Thymus (tissue), 2 donors: Measurements from ENCODE around the gene NLGN2. TPM values are rescaled to one million over a fixed set of nuclear protein-coding genes. Genes with fewer than 3 reads are reported as not detected.

Experiments
- polyA plus RNA-seq: library from polyadenylated mRNA; stranded (reverse); fragments of 200-250 nt; gene quantifications from one replicate; pipeline ENCODE4 v1.2.3, GENCODE V29; 2013
- total RNA-seq: library from RNA; stranded (reverse); fragments of 120-200 nt; gene quantifications from one replicate; pipeline ENCODE4 v1.2.4, GENCODE V29; 2013
- donor health status: healthy.

NLGN2 gene
- total and polyA plus RNA-seq, 2 donors = 0.38 to 5.6 TPM

Other genes starting within 250 kb of the NLGN2 start
Only the 30 nearest of the 39 such genes appear.
- gene DVL2, start 173.3 kb upstream of the NLGN2 start, total RNA-seq = 21.8 TPM
- 26.6 TPM for gene DVL2, start 173.3 kb upstream of the NLGN2 start, polyA plus RNA-seq
- gene PHF23, start 168.4 kb upstream of the NLGN2 start, total RNA-seq = 51.6 TPM
- gene PHF23, start 168.4 kb upstream of the NLGN2 start, polyA plus RNA-seq = 47.5 TPM
- 245 TPM for gene GABARAP, start 165.4 kb upstream of the NLGN2 start, total RNA-seq
- gene GABARAP, start 165.4 kb upstream of the NLGN2 start, polyA plus RNA-seq = 846 TPM
- 19.5 TPM for gene CTDNEP1, start 156.1 kb upstream of the NLGN2 start, total RNA-seq
- 79.7 TPM for gene CTDNEP1, start 156.1 kb upstream of the NLGN2 start, polyA plus RNA-seq
- 50.7 TPM for gene ELP5, start 155.6 kb upstream of the NLGN2 start, total RNA-seq
- 35.9 TPM for gene ELP5, start 155.6 kb upstream of the NLGN2 start, polyA plus RNA-seq
- 6.3 TPM for gene CLDN7, start 145.4 kb upstream of the NLGN2 start, total RNA-seq
- gene CLDN7, start 145.4 kb upstream of the NLGN2 start, polyA plus RNA-seq = 34.9 TPM
- 0.19 TPM for gene SLC2A4, start 126.1 kb upstream of the NLGN2 start, total RNA-seq
- 1.2 TPM for gene SLC2A4, start 126.1 kb upstream of the NLGN2 start, polyA plus RNA-seq
- gene YBX2, start 113.2 kb upstream of the NLGN2 start, total RNA-seq = 0.66 TPM
- gene YBX2, start 113.2 kb upstream of the NLGN2 start, polyA plus RNA-seq = 0.48 TPM
- 305 TPM for gene EIF5A, start 100.2 kb upstream of the NLGN2 start, total RNA-seq
- 324 TPM for gene EIF5A, start 100.2 kb upstream of the NLGN2 start, polyA plus RNA-seq
- gene GPS2, start 92.5 kb upstream of the NLGN2 start, total RNA-seq = 49.2 TPM
- gene GPS2, start 92.5 kb upstream of the NLGN2 start, polyA plus RNA-seq = 71.3 TPM
- gene NEURL4, start 78.5 kb upstream of the NLGN2 start, total RNA-seq = 12.3 TPM
- gene NEURL4, start 78.5 kb upstream of the NLGN2 start, polyA plus RNA-seq = 39.6 TPM
- gene ACAP1, start 71.3 kb upstream of the NLGN2 start, total RNA-seq = 167 TPM
- 364 TPM for gene ACAP1, start 71.3 kb upstream of the NLGN2 start, polyA plus RNA-seq
- gene KCTD11, start 55.7 kb upstream of the NLGN2 start, total RNA-seq = 3.0 TPM
- 9.9 TPM for gene KCTD11, start 55.7 kb upstream of the NLGN2 start, polyA plus RNA-seq
- not detected for gene TMEM95, start 52.7 kb upstream of the NLGN2 start, total RNA-seq
- 0.05 TPM for gene TMEM95, start 52.7 kb upstream of the NLGN2 start, polyA plus RNA-seq
- 1.8 TPM for gene TNK1, start 26.8 kb upstream of the NLGN2 start, total RNA-seq
- 7.2 TPM for gene TNK1, start 26.8 kb upstream of the NLGN2 start, polyA plus RNA-seq
- 9.3 TPM for gene PLSCR3, start 13.3 kb upstream of the NLGN2 start, total RNA-seq
- 32.7 TPM for gene PLSCR3, start 13.3 kb upstream of the NLGN2 start, polyA plus RNA-seq
- 109 TPM for gene TMEM256, start 3.7 kb upstream of the NLGN2 start, total RNA-seq
- gene TMEM256, start 3.7 kb upstream of the NLGN2 start, polyA plus RNA-seq = 152 TPM
- not detected for gene SPEM1, start 12.5 kb downstream of the NLGN2 start, total RNA-seq
- gene SPEM1, start 12.5 kb downstream of the NLGN2 start, polyA plus RNA-seq = not detected
- not detected for gene SPEM2, start 17.8 kb downstream of the NLGN2 start, total RNA-seq
- 0.02 TPM for gene SPEM2, start 17.8 kb downstream of the NLGN2 start, polyA plus RNA-seq
- gene SPEM3, start 21.0 kb downstream of the NLGN2 start, total RNA-seq = not detected
- gene SPEM3, start 21.0 kb downstream of the NLGN2 start, polyA plus RNA-seq = not detected
- 6.8 TPM for gene TMEM102, start 27.6 kb downstream of the NLGN2 start, total RNA-seq
- 5.1 TPM for gene TMEM102, start 27.6 kb downstream of the NLGN2 start, polyA plus RNA-seq
- 5.8 TPM for gene FGF11, start 31.7 kb downstream of the NLGN2 start, total RNA-seq
- gene FGF11, start 31.7 kb downstream of the NLGN2 start, polyA plus RNA-seq = 5.5 TPM
- gene CHRNB1, start 37.2 kb downstream of the NLGN2 start, total RNA-seq = 12.9 TPM
- 18.5 TPM for gene CHRNB1, start 37.2 kb downstream of the NLGN2 start, polyA plus RNA-seq
- 10.9 TPM for gene ZBTB4, start 71.8 kb downstream of the NLGN2 start, total RNA-seq
- gene ZBTB4, start 71.8 kb downstream of the NLGN2 start, polyA plus RNA-seq = 29.5 TPM
- not detected for gene SLC35G6, start 73.6 kb downstream of the NLGN2 start, total RNA-seq
- gene SLC35G6, start 73.6 kb downstream of the NLGN2 start, polyA plus RNA-seq = 0.09 TPM
- 23.5 TPM for gene POLR2A, start 76.5 kb downstream of the NLGN2 start, total RNA-seq
- gene POLR2A, start 76.5 kb downstream of the NLGN2 start, polyA plus RNA-seq = 33.5 TPM
- 4.2 TPM for gene TNFSF12, start 141.2 kb downstream of the NLGN2 start, total RNA-seq
- 21.3 TPM for gene TNFSF12, start 141.2 kb downstream of the NLGN2 start, polyA plus RNA-seq
- gene TNFSF13, start 150.9 kb downstream of the NLGN2 start, total RNA-seq = 6.4 TPM
- gene TNFSF13, start 150.9 kb downstream of the NLGN2 start, polyA plus RNA-seq = 19.6 TPM
- gene SENP3, start 154.1 kb downstream of the NLGN2 start, total RNA-seq = 54.2 TPM
- 44.7 TPM for gene SENP3, start 154.1 kb downstream of the NLGN2 start, polyA plus RNA-seq
- 47.0 TPM for gene CD68, start 171.8 kb downstream of the NLGN2 start, total RNA-seq
- gene CD68, start 171.8 kb downstream of the NLGN2 start, polyA plus RNA-seq = 124 TPM